ENCODE data around the gene HEXIM2.
A peak's percentile ranks its signal among the peaks of the same experiment; 100 is the strongest.

Gene HEXIM2

GRCh38 chr17:45132572-45133463 lies 28.9 kb upstream of the HEXIM2 start:
- Histone ChIP-seq H2BK12ac (ENCODE audit: low read length in 2 of 2) (peak overlapping the region in 1 of 2 experiments; percentile 89), H3K23ac (ENCODE audit: low read length in 2 of 2) (peak overlapping the region in 1 of 2 experiments; percentile 85), H3K9ac (ENCODE audit: low read length) (peak overlapping the region; percentile 93), H3K4ac (ENCODE audit: low read depth in 1 of 2, low read length in 2 of 2) (peak overlapping the region in 1 of 2 experiments; percentile 91), H2BK5ac (ENCODE audit: low read depth, low read length, poor library complexity, severe bottlenecking) (peak overlapping the region; percentile 45), H3K4me2 (ENCODE audit: low read length, poor library complexity, severe bottlenecking) (peak overlapping the region; percentile 85), H3K4me1 (ENCODE audit: control insufficient read depth, insufficient read depth, low read depth, low read length) (peaks cover 52% of the 10 kb centered on the region), H2AFZ (ENCODE audit: low read depth, low read length) (peak overlapping the region; percentile 81), H4K8ac (ENCODE audit: low read length) (peak overlapping the region; percentile 92), H3K9me3 (ENCODE audit: control insufficient read depth, low read length) (no peaks in the 10 kb centered on the region), H2BK15ac (ENCODE audit: low read depth, poor library complexity, severe bottlenecking) (no peak overlapping the region), H3K27ac (ENCODE audit: low read length, poor library complexity, severe bottlenecking) (peak overlapping the region; percentile 93), H3K27me3 (ENCODE audit: control insufficient read depth in 1 of 2, insufficient read depth in 1 of 2, low read length in 2 of 2) (no peaks in the 10 kb centered on the region), H3K14ac (ENCODE audit: low read length in 2 of 2) (peak overlapping the region in 1 of 2 experiments; percentile 97), H3K4me3 (ENCODE audit: insufficient read depth in 1 of 2, low read depth in 1 of 2, low read length in 2 of 2) (peak overlapping the region; percentile 79 to 85), H2AK5ac (ENCODE audit: low read length, severe bottlenecking) (no peak overlapping the region), H3K79me1 (replicated peaks; ENCODE audit: low read length, poor library complexity, severe bottlenecking) (peaks cover 22% of the 10 kb centered on the region), H3K36me3 (ENCODE audit: control insufficient read depth in 1 of 2, insufficient read depth in 2 of 2, low read depth in 1 of 2, low read length in 2 of 2) (peaks cover 0 to 11% of the 10 kb centered on the region in 2 experiments), H4K91ac (ENCODE audit: low read length) (peak overlapping the region; percentile 89), H3K18ac (ENCODE audit: low read depth in 1 of 2, low read length in 2 of 2) (peak overlapping the region; percentile 96 to 99), H2BK120ac (ENCODE audit: low read depth, low read length) (peak overlapping the region; percentile 87)
- under 1% methylated on average over 43 of the region's 71 CpGs for WGBS
- DNase-seq, result peak; percentile 88

- H3K4me2 ChIP-seq (ENCODE audit: low read length, poor library complexity, severe bottlenecking), result peak within 1 kb of the TSS; percentile 60
- peaks cover 22% of the 10 kb centered on the region for H3K79me1 ChIP-seq (replicated peaks; ENCODE audit: low read length, poor library complexity, severe bottlenecking)
- H3K23ac ChIP-seq (ENCODE audit: low read length in 2 of 2), result no peak within 1 kb of the TSS
- no peaks in the 10 kb centered on the region for H3K9me3 ChIP-seq (ENCODE audit: control insufficient read depth, low read length)
- peak within 1 kb of the TSS; percentile 39 for H2BK5ac ChIP-seq (ENCODE audit: low read depth, low read length, poor library complexity, severe bottlenecking)
- WGBS, result 12% methylated on average over 40 of the region's 40 CpGs
- H3K9ac ChIP-seq (ENCODE audit: low read length), result peak within 1 kb of the TSS; percentile 87
- peak within 1 kb of the TSS; percentile 70 to 94 for H3K4me3 ChIP-seq (ENCODE audit: insufficient read depth in 1 of 2, low read depth in 1 of 2, low read length in 2 of 2)
- peak within 1 kb of the TSS; percentile 54 for H2BK120ac ChIP-seq (ENCODE audit: low read depth, low read length)
- H3K18ac ChIP-seq (ENCODE audit: low read depth in 1 of 2, low read length in 2 of 2), result peak within 1 kb of the TSS; percentile 74 to 88
- no peak within 1 kb of the TSS for H2AFZ ChIP-seq (ENCODE audit: low read depth, low read length)
- peak within 1 kb of the TSS in 1 of 2 experiments; percentile 19 for H3K14ac ChIP-seq (ENCODE audit: low read length in 2 of 2)
- H3K4ac ChIP-seq (ENCODE audit: low read depth in 1 of 2, low read length in 2 of 2), result peak within 1 kb of the TSS; percentile 43 to 73
- H3K4me1 ChIP-seq (ENCODE audit: control insufficient read depth, insufficient read depth, low read depth, low read length), result peaks cover 31% of the 10 kb centered on the region
- peak within 1 kb of the TSS; percentile 90 for H4K8ac ChIP-seq (ENCODE audit: low read length)
- peak within 1 kb of the TSS; percentile 57 for H4K91ac ChIP-seq (ENCODE audit: low read length)
- H2BK12ac ChIP-seq (ENCODE audit: low read length in 2 of 2), result peak within 1 kb of the TSS; percentile 56 to 87
- no peaks in the 10 kb centered on the region for H3K27me3 ChIP-seq (ENCODE audit: control insufficient read depth in 1 of 2, insufficient read depth in 1 of 2, low read length in 2 of 2)
- peak; percentile 98 for DNase-seq
- H2AK5ac ChIP-seq (ENCODE audit: low read length, severe bottlenecking), result peak within 1 kb of the TSS; percentile 27
- H3K36me3 ChIP-seq (ENCODE audit: control insufficient read depth in 1 of 2, insufficient read depth in 2 of 2, low read depth in 1 of 2, low read length in 2 of 2), result peaks cover 0 to 3% of the 10 kb centered on the region in 2 experiments
- no peak within 1 kb of the TSS for H3K27ac ChIP-seq (ENCODE audit: low read length, poor library complexity, severe bottlenecking)
- peak within 1 kb of the TSS; percentile 61 for H2BK15ac ChIP-seq (ENCODE audit: low read depth, poor library complexity, severe bottlenecking)
These were observed 26.3 kb upstream of the HEXIM2 start, which contains the start of gene ACBD4 for GRCh38 chr17:45135192-45135977. Gene ACBD4, plus strand, starts transcription at chr17:45135687. Its CDS starts 458 bp downstream, at chr17:45136145.

- WGBS, result 84% methylated on average over 21 of the region's 21 CpGs
- H4K8ac ChIP-seq (ENCODE audit: low read length), result peak overlapping the region; percentile 90
These were observed 25.5 kb upstream of the HEXIM2 start for GRCh38 chr17:45135978-45136791.

More at GRCh38 chr17:45135978-45136791, 25.5 kb upstream of the HEXIM2 start:
- Histone ChIP-seq H3K4me1 (ENCODE audit: control insufficient read depth, insufficient read depth, low read depth, low read length) (peaks cover 24% of the 10 kb centered on the region), H3K14ac (ENCODE audit: low read length in 2 of 2) (no peak overlapping the region), H2BK15ac (ENCODE audit: low read depth, poor library complexity, severe bottlenecking) (peak overlapping the region; percentile 61), H4K91ac (ENCODE audit: low read length) (peak overlapping the region; percentile 57), H3K4ac (ENCODE audit: low read depth in 1 of 2, low read length in 2 of 2) (peak overlapping the region; percentile 43 to 73), H3K9ac (ENCODE audit: low read length) (peak overlapping the region; percentile 87), H3K18ac (ENCODE audit: low read depth in 1 of 2, low read length in 2 of 2) (peak overlapping the region; percentile 74 to 88), H3K23ac (ENCODE audit: low read length in 2 of 2) (no peak overlapping the region), H2AFZ (ENCODE audit: low read depth, low read length) (no peak overlapping the region), H3K27me3 (ENCODE audit: control insufficient read depth in 1 of 2, insufficient read depth in 1 of 2, low read length in 2 of 2) (no peaks in the 10 kb centered on the region), H2AK5ac (ENCODE audit: low read length, severe bottlenecking) (peak overlapping the region; percentile 27), H2BK5ac (ENCODE audit: low read depth, low read length, poor library complexity, severe bottlenecking) (peak overlapping the region; percentile 39), H3K36me3 (ENCODE audit: control insufficient read depth in 1 of 2, insufficient read depth in 2 of 2, low read depth in 1 of 2, low read length in 2 of 2) (peaks cover 0 to 3% of the 10 kb centered on the region in 2 experiments), H3K79me1 (replicated peaks; ENCODE audit: low read length, poor library complexity, severe bottlenecking) (peaks cover 20% of the 10 kb centered on the region), H2BK120ac (ENCODE audit: low read depth, low read length) (peak overlapping the region; percentile 54), H2BK12ac (ENCODE audit: low read length in 2 of 2) (peak overlapping the region in 1 of 2 experiments; percentile 56), H3K9me3 (ENCODE audit: control insufficient read depth, low read length) (no peaks in the 10 kb centered on the region), H3K27ac (ENCODE audit: low read length, poor library complexity, severe bottlenecking) (no peak overlapping the region), H3K4me2 (ENCODE audit: low read length, poor library complexity, severe bottlenecking) (peak overlapping the region; percentile 60), H3K4me3 (ENCODE audit: insufficient read depth in 1 of 2, low read depth in 1 of 2, low read length in 2 of 2) (peak overlapping the region; percentile 70 to 94)
- no peak for DNase-seq
